ENCODE measurements around the gene KRTAP17-1.

KRTAP17-1 gene

DNA sequence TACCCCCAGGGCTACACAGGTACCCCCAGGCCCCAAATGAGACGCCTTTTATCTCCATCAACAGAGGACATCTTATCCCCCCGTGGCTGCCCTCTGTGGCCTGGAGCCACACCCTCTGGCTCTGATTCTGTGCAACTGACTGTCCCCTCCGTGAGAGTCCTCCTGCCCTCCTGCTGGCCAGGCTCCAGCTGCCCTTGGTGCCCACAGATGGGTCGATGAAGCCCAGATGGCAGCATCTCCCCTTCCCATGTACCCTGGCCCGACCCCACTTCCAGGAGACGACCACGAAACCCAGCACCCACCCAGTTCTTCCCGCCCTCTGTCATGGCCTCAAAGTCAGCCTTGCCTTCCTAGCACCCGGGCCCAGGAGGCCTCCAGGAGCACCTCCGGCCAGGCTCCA, 9.6 kb upstream of the KRTAP17-1 start:
- Histone ChIP-seq H3K27me3 (ENCODE audit: insufficient read depth, low read depth, severe bottlenecking) (peaks cover 92% of the 10 kb centered on the region), H3K36me3 (no peaks in the 10 kb centered on the region), H3K9me3 (ENCODE audit: severe bottlenecking) (peaks cover 9% of the 10 kb centered on the region), H3K4me3 (ENCODE audit: low read depth, low read length) (no peak overlapping the region), H3K27ac (no peak overlapping the region)
- DNase-seq, result no peak
- TF ChIP-seq, protein P1, sequence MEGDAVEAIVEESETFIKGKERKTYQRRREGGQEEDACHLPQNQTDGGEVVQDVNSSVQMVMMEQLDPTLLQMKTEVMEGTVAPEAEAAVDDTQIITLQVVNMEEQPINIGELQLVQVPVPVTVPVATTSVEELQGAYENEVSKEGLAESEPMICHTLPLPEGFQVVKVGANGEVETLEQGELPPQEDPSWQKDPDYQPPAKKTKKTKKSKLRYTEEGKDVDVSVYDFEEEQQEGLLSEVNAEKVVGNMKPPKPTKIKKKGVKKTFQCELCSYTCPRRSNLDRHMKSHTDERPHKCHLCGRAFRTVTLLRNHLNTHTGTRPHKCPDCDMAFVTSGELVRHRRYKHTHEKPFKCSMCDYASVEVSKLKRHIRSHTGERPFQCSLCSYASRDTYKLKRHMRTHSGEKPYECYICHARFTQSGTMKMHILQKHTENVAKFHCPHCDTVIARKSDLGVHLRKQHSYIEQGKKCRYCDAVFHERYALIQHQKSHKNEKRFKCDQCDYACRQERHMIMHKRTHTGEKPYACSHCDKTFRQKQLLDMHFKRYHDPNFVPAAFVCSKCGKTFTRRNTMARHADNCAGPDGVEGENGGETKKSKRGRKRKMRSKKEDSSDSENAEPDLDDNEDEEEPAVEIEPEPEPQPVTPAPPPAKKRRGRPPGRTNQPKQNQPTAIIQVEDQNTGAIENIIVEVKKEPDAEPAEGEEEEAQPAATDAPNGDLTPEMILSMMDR (IDR thresholded peaks at IDR 0.05; ENCODE audit: low read depth, low read length), result no peak

DNA sequence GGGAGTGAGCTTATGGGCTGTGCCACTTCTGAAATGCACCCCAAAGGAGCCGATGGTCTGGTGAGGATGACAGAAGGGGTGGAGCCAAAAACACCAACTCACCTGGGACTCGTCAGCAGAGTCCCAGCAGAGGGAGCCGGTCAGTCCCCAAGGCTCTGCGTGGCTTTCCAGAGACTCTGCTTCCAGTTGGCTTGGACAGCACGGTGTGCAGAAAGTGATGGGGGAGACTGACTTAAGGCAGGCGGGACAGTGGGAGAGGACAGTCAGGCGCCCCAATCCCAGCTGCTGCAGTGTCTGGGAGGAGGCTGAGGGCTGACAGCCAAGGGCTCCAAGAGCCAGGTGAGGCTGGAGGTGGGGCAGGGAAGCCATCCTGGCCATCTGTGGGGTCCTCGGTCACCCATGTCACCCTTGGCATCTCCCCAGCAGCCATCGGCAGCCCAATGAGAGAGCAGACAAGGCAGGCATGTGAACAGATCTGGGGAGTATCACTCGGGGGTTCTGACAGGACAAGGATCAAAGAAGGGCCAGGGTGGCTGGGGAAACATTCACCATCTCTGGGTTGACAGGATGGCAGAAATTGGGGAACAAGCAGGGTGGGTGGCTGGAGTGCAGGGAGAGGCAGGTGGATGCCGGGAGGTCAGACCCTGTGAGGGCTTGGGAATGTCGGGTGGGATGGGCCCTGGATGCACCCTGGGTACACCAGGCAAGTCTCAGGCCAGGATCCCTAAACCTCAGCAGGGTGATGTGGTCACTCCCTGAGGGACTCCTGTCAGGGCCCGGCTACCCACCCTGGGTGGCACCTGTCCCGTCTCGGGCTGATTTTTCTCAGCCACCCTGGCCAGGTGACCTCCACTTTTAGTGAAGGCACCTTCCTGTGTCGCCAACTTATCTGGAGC, 8.9 kb upstream of the KRTAP17-1 start:
- Histone ChIP-seq H3K9me3 (ENCODE audit: severe bottlenecking) (peaks cover 16% of the 10 kb centered on the region), H3K27me3 (ENCODE audit: insufficient read depth, low read depth, severe bottlenecking) (peaks cover 94% of the 10 kb centered on the region), H3K4me3 (ENCODE audit: low read depth, low read length) (no peak overlapping the region), H3K27ac (no peak overlapping the region), H3K36me3 (no peaks in the 10 kb centered on the region)
- DNase-seq, result no peak
- TF ChIP-seq, protein P1 (IDR thresholded peaks at IDR 0.05; ENCODE audit: low read depth, low read length), result peak; percentile 57

DNA sequence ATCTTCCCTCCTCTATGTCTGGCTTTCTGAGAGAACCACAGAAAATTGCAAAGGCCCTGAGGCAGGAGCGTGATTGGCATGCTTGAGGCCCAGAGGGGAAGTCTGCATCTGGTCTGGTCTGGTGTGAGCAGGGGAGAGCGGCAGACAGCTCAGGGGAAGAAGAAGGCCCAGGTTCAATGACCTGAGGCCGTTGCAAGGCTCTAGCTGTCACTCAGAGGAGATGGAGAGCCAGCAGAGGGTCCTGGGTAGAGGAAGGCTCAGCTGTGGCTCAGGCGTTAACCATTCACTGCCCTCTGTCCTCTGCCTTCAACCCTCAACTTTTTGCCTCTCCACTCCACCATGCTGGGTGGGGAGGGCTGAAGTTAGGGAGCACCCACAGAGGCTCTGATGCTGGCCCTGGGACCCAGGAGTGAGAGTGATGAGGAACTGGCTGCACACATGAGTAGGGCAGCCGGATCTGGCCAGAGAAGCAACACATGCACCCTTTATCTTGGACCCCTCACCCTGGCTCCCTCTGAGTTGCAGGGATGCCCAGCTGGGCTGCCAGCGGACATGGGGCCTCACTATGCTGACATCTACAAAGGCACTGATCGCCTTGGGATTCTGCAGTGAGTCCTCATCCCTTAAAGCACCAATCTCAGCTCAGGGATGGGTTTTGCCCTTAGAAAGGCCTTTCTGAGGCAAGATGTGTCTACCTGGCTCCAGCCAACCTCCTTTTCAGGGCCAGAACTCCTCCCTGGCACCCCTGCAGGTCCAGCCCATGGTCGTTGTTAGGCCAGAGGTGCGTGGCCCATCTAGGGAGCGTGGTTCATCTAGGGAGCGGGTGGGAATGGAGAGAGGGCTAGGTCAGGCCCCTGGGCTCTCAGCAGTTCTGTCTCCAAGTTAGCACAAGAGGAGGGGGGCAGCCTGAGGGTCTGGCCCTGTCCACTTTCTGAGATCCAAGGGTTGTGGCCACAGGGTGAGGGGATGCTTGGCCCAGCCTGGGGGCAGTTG, 7.7 kb upstream of the KRTAP17-1 start:
- peaks cover 18% of the 10 kb centered on the region for H3K9me3 ChIP-seq (ENCODE audit: severe bottlenecking)
- TF ChIP-seq, protein P1 (IDR thresholded peaks at IDR 0.05; ENCODE audit: low read depth, low read length), result no peak
- H3K36me3 ChIP-seq, result no peaks in the 10 kb centered on the region
- no peak for DNase-seq
- peaks cover 92% of the 10 kb centered on the region for H3K27me3 ChIP-seq (ENCODE audit: insufficient read depth, low read depth, severe bottlenecking)
- no peak overlapping the region for H3K27ac ChIP-seq
- H3K4me3 ChIP-seq (ENCODE audit: low read depth, low read length), result no peak overlapping the region

DNA sequence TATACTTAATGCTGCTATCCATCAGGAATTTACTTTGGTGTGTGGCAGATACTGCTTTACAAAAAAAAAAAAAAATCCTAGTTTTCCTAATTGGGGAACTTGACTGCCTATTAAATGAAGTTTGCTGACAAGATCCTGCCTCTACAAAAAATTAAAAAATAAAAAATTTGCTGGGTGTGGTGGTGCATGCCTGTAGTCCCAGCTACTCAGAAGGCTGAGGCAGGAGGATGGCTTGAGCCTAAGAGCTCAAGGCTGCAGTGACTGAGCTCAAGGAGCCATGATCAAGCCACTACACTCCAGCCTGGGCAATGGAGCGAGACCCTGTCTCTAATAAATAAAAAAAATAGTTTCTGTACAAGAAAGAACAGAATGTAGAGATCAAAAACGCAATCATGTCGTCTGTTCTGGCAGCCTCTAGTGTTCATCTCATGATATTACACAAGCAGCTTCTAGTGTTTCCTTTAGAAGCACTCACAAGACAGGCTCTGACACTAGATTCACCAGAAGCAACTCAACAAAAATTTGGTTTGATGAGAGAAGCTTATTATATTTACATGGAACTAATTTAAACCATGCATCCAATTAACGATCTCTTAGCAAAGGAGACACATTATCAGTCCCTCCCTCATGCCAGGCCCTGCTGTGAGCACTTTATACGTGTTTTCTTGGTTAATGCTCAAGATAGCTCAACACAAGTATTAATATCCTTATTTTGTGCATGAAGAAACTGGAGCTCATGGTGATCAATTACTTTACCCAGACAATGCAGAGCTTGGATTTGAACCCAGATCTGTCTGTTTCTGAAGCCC, 6.8 kb upstream of the KRTAP17-1 start:
- no peak for DNase-seq
- H3K36me3 ChIP-seq, result no peaks in the 10 kb centered on the region
- no peak overlapping the region for H3K4me3 ChIP-seq (ENCODE audit: low read depth, low read length)
- H3K9me3 ChIP-seq (ENCODE audit: severe bottlenecking), result peaks cover 18% of the 10 kb centered on the region
- H3K27ac ChIP-seq, result no peak overlapping the region
- peaks cover 92% of the 10 kb centered on the region for H3K27me3 ChIP-seq (ENCODE audit: insufficient read depth, low read depth, severe bottlenecking)
- TF ChIP-seq, protein P1 (IDR thresholded peaks at IDR 0.05; ENCODE audit: low read depth, low read length), result peak; percentile 91

DNA sequence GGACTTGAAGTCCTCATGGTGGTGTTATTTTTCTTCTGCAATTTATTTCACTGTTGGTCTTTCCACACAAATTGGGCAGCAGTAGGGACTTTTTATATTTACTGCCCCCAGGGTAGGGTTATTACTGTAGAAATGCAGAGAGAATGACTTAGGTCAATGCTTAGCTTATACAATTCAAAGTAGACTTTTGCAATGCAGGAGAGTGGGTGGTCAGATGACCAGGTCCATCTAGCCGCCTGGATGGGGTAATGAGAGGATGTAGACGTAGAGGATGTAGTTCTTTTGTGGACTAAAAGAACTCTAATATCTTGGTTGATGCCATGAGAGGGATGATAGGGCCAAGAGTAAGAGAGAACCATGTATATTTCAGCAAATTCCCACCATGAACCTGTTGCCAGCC, 2.7 kb upstream of the KRTAP17-1 start:
- no peak overlapping the region for H3K27ac ChIP-seq

More for the DNA sequence above, 2.7 kb upstream of the KRTAP17-1 start:
- DNase-seq, result no peak
- peaks cover 18% of the 10 kb centered on the region for H3K9me3 ChIP-seq (ENCODE audit: severe bottlenecking)
- no peak overlapping the region for H3K4me3 ChIP-seq (ENCODE audit: low read depth, low read length)
- TF ChIP-seq, protein P1 (IDR thresholded peaks at IDR 0.05; ENCODE audit: low read depth, low read length), result no peak
- no peaks in the 10 kb centered on the region for H3K36me3 ChIP-seq
- H3K27me3 ChIP-seq (ENCODE audit: insufficient read depth, low read depth, severe bottlenecking), result peaks cover 91% of the 10 kb centered on the region
